GM06990 (cell line): ENCODE measurements around the gene APOB.

Experiments
- DNase-seq: peaks from one replicate; pipeline ENCODE4 v3.0.0-alpha.2; 2011; ENCODE audit not compliant: insufficient read length; ENCODE audit errors: extremely low read depth
- H3K27me3 ChIP-seq: replicated peaks from 2 replicates; pipeline ENCODE4 v1.6.0; 2011; ENCODE audit warnings: low read length; ENCODE audit not compliant: control insufficient read depth, insufficient read depth
- H3K36me3 ChIP-seq: 2 replicates; pipeline ENCODE4 v1.5.1; 2011; ENCODE audit warnings: low read length; ENCODE audit not compliant: control insufficient read depth, insufficient read depth
- H3K4me3 ChIP-seq: replicated peaks from 2 replicates; pipeline ENCODE4 v1.5.1; 2011; ENCODE audit warnings: low read depth, mild to moderate bottlenecking, control low read depth, low read length
- CTCF ChIP-seq: IDR thresholded peaks from 2 replicates; pipeline ENCODE4 v1.5.1; 2011; ENCODE audit warnings: low read length, control low read depth, mild to moderate bottlenecking, inconsistent platforms; ENCODE audit not compliant: insufficient read depth, poor library complexity, severe bottlenecking

Gene APOB

GRCh38 chr2:20997953-20998722 lies 45.7 kb downstream of the APOB start:
- Histone ChIP-seq H3K36me3 (no peaks in the 10 kb centered on the region), H3K27me3 (peaks cover 1% of the 10 kb centered on the region; the same call in 1 of the 2 replicates), H3K4me3 (no peak overlapping the region)
- no peak for DNase-seq
- no peak for TF ChIP-seq CTCF

- Histone ChIP-seq H3K36me3 (no peaks in the 10 kb centered on the region), H3K27me3 (peaks cover 1% of the 10 kb centered on the region; the same call in 1 of the 2 replicates), H3K4me3 (no peak overlapping the region)
- DNase-seq = no peak
- no peak for TF ChIP-seq CTCF
Measured at GRCh38 chr2:20994130-20994529, 49.7 kb downstream of the APOB start.

- Histone ChIP-seq H3K4me3 (no peak overlapping the region), H3K27me3 (peaks cover 1% of the 10 kb centered on the region; the same call in 1 of the 2 replicates), H3K36me3 (no peaks in the 10 kb centered on the region)
- DNase-seq = no peak
- TF ChIP-seq CTCF = no peak
Measured at GRCh38 chr2:20992201-20992711, 51.6 kb downstream of the APOB start.

GRCh38 chr2:20990442-20991430 lies 53.1 kb downstream of the APOB start:
- DNase-seq = no peak
- Histone ChIP-seq H3K36me3 (no peaks in the 10 kb centered on the region), H3K27me3 (no peaks in the 10 kb centered on the region), H3K4me3 (no peak overlapping the region)
- no peak for TF ChIP-seq CTCF

GRCh38 chr2:20989404-20989803 lies 54.5 kb downstream of the APOB start:
- Histone ChIP-seq H3K36me3 (no peaks in the 10 kb centered on the region), H3K27me3 (no peaks in the 10 kb centered on the region), H3K4me3 (no peak overlapping the region)
- no peak for TF ChIP-seq CTCF
- no peak for DNase-seq
